Measurements from ENCODE around the gene NDUFS6. TPM values are rescaled to one million over a fixed set of nuclear protein-coding genes. Genes with fewer than 3 reads are reported as not detected.

The NDUFS6 gene
- total and polyA plus RNA-seq, 5 donors from 2014 or later = 21.6 to 98.7 (median 74.6) TPM

- H3K27ac ChIP-seq (ENCODE audit: insufficient read depth, low read length, poor library complexity, severe bottlenecking) = no peak overlapping the region
- Mint-ChIP-seq H3K9me3 (peaks cover 0 to 1% (median 0%) of the 10 kb centered on the region in 7 donors), H3K36me3 (peaks cover 44% of the 10 kb centered on the region), H3K27ac (peak overlapping the region; percentile 60 to 69 (median 64)), H3K4me3 (peak overlapping the region in 2 of 4 donors; percentile 58 to 93), H3K4me1 (peaks cover 19 to 62% (median 35%) of the 10 kb centered on the region in 4 donors), H3K27me3 (no peaks in the 10 kb centered on the region)
- no peak for DNase-seq
- no peak for ATAC-seq (ENCODE audit: low read depth in 2 of 2)
- H3K4me1 ChIP-seq (ENCODE audit: control insufficient read depth, insufficient read depth, low read length, poor library complexity, severe bottlenecking) = peaks cover 28% of the 10 kb centered on the region
- no peaks in the 10 kb centered on the region for H3K9me3 ChIP-seq (ENCODE audit: control insufficient read depth in 2 of 2, low read length in 2 of 2)
- no peaks in the 10 kb centered on the region for H3K27me3 ChIP-seq (ENCODE audit: control insufficient read depth, insufficient read depth, low read length)
- peaks cover 61% of the 10 kb centered on the region for H3K36me3 ChIP-seq (ENCODE audit: control insufficient read depth, insufficient read depth, low read length)
- H3K4me3 ChIP-seq (ENCODE audit: low read depth, low read length) = no peak overlapping the region
Measured at GRCh38 chr5:1804001-1804690, 2.9 kb downstream of the NDUFS6 start.

- peak overlapping the region in 1 of 4 donors; percentile 68 for H3K4me3 Mint-ChIP-seq
- no peaks in the 10 kb centered on the region for H3K9me3 ChIP-seq (ENCODE audit: control insufficient read depth in 2 of 2, low read length in 2 of 2)
- no peaks in the 10 kb centered on the region for H3K27me3 Mint-ChIP-seq
- H3K36me3 ChIP-seq (ENCODE audit: control insufficient read depth, insufficient read depth, low read length) = peaks cover 72% of the 10 kb centered on the region
- no peaks in the 10 kb centered on the region for H3K27me3 ChIP-seq (ENCODE audit: control insufficient read depth, insufficient read depth, low read length)
- no peak overlapping the region for H3K27ac ChIP-seq (ENCODE audit: insufficient read depth, low read length, poor library complexity, severe bottlenecking)
- peaks cover 0 to 1% (median 0%) of the 10 kb centered on the region in 7 donors for H3K9me3 Mint-ChIP-seq
- H3K4me1 ChIP-seq (ENCODE audit: control insufficient read depth, insufficient read depth, low read length, poor library complexity, severe bottlenecking) = peaks cover 23% of the 10 kb centered on the region
- no peak overlapping the region for H3K4me3 ChIP-seq (ENCODE audit: low read depth, low read length)
- peaks cover 44% of the 10 kb centered on the region for H3K36me3 Mint-ChIP-seq
- peaks cover 20 to 54% (median 33%) of the 10 kb centered on the region in 4 donors for H3K4me1 Mint-ChIP-seq
- DNase-seq (no peak), ATAC-seq (ENCODE audit: low read depth in 2 of 2) (no peak)
- no peak overlapping the region for H3K27ac Mint-ChIP-seq
Measured at GRCh38 chr5:1805326-1805725, 4.1 kb downstream of the NDUFS6 start.

DNA sequence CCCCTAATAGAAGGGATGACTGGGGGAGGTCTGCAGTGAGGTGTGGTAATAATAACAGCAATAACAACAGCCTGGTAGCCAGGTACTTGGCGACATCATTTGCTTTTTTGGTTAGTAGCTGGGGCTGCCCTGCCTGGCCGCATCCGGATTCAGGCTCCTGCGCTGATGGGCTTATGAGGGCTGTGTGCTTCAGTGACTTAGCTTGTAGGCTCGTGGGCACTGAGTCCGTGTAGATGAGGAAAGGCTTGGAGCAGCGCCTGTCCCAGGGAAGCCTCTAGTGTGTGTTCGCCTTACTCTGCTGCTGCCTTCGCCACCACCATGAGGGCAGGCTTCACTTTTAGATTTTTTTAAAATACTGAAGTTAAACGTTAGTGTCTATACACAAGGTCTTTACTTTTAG lies 4.5 kb downstream of the NDUFS6 start:
- no peak overlapping the region for H3K27ac ChIP-seq (ENCODE audit: insufficient read depth, low read length, poor library complexity, severe bottlenecking)
- H3K4me1 Mint-ChIP-seq = peaks cover 20 to 54% (median 33%) of the 10 kb centered on the region in 4 donors
- peaks cover 0 to 1% (median 0%) of the 10 kb centered on the region in 7 donors for H3K9me3 Mint-ChIP-seq
- no peak overlapping the region for H3K27ac Mint-ChIP-seq
- no peaks in the 10 kb centered on the region for H3K27me3 Mint-ChIP-seq
- H3K36me3 ChIP-seq (ENCODE audit: control insufficient read depth, insufficient read depth, low read length) = peaks cover 76% of the 10 kb centered on the region
- H3K4me1 ChIP-seq (ENCODE audit: control insufficient read depth, insufficient read depth, low read length, poor library complexity, severe bottlenecking) = peaks cover 18% of the 10 kb centered on the region
- H3K36me3 Mint-ChIP-seq = peaks cover 46% of the 10 kb centered on the region
- H3K4me3 Mint-ChIP-seq = peak overlapping the region in 1 of 4 donors; percentile 68
- no peaks in the 10 kb centered on the region for H3K9me3 ChIP-seq (ENCODE audit: control insufficient read depth in 2 of 2, low read length in 2 of 2)
- DNase-seq = no peak
- ATAC-seq (ENCODE audit: low read depth in 2 of 2) = no peak
- no peak overlapping the region for H3K4me3 ChIP-seq (ENCODE audit: low read depth, low read length)
- H3K27me3 ChIP-seq (ENCODE audit: control insufficient read depth, insufficient read depth, low read length) = no peaks in the 10 kb centered on the region

DNA sequence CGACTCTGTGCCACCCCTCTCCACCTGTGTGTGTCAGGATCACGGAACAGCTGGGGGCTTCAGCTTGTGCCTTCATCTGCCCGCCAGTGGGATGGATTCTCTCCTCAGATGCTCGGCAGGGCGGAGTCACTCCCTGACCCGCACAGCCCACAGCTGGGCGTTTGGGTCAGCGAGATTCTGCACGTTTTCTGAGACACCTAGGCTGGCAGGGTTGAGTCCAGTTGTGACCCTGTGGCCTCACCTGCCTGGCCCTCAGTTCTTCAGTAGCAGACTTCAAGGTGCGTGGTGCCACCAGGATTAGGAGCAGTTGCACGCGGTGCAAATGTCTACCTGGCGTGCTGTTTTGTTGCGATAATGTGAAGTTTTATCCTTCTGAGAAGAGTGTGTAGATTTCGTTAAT lies 5.0 kb downstream of the NDUFS6 start:
- H3K36me3 Mint-ChIP-seq = peaks cover 51% of the 10 kb centered on the region
- H3K27me3 ChIP-seq (ENCODE audit: control insufficient read depth, insufficient read depth, low read length) = no peaks in the 10 kb centered on the region
- peaks cover 0 to 1% (median 0%) of the 10 kb centered on the region in 7 donors for H3K9me3 Mint-ChIP-seq
- ATAC-seq (ENCODE audit: low read depth in 2 of 2) (no peak), DNase-seq (no peak)
- H3K4me1 ChIP-seq (ENCODE audit: control insufficient read depth, insufficient read depth, low read length, poor library complexity, severe bottlenecking) = peaks cover 14% of the 10 kb centered on the region
- H3K27ac ChIP-seq (ENCODE audit: insufficient read depth, low read length, poor library complexity, severe bottlenecking) = no peak overlapping the region
- H3K27me3 Mint-ChIP-seq = no peaks in the 10 kb centered on the region
- H3K27ac Mint-ChIP-seq = no peak overlapping the region
- peaks cover 79% of the 10 kb centered on the region for H3K36me3 ChIP-seq (ENCODE audit: control insufficient read depth, insufficient read depth, low read length)
- H3K4me3 ChIP-seq (ENCODE audit: low read depth, low read length) = no peak overlapping the region
- no peaks in the 10 kb centered on the region for H3K9me3 ChIP-seq (ENCODE audit: control insufficient read depth in 2 of 2, low read length in 2 of 2)
- peaks cover 23 to 54% (median 34%) of the 10 kb centered on the region in 4 donors for H3K4me1 Mint-ChIP-seq
- peak overlapping the region in 2 of 4 donors; percentile 25 to 80 for H3K4me3 Mint-ChIP-seq

GRCh38 chr5:1806974-1807373 lies 5.8 kb downstream of the NDUFS6 start:
- H3K4me1 Mint-ChIP-seq = peaks cover 22 to 52% (median 36%) of the 10 kb centered on the region in 4 donors
- no peak for ATAC-seq (ENCODE audit: low read depth in 2 of 2)
- H3K4me3 Mint-ChIP-seq = peak overlapping the region in 2 of 4 donors; percentile 25 to 80
- H3K27ac Mint-ChIP-seq = no peak overlapping the region
- Histone ChIP-seq H3K27ac (ENCODE audit: insufficient read depth, low read length, poor library complexity, severe bottlenecking) (no peak overlapping the region), H3K36me3 (ENCODE audit: control insufficient read depth, insufficient read depth, low read length) (peaks cover 87% of the 10 kb centered on the region), H3K4me3 (ENCODE audit: low read depth, low read length) (no peak overlapping the region), H3K9me3 (ENCODE audit: control insufficient read depth in 2 of 2, low read length in 2 of 2) (no peaks in the 10 kb centered on the region), H3K27me3 (ENCODE audit: control insufficient read depth, insufficient read depth, low read length) (no peaks in the 10 kb centered on the region), H3K4me1 (ENCODE audit: control insufficient read depth, insufficient read depth, low read length, poor library complexity, severe bottlenecking) (peaks cover 9% of the 10 kb centered on the region)
- no peak for DNase-seq
- peaks cover 0 to 1% (median 0%) of the 10 kb centered on the region in 7 donors for H3K9me3 Mint-ChIP-seq
- H3K36me3 Mint-ChIP-seq = peaks cover 58% of the 10 kb centered on the region
- no peaks in the 10 kb centered on the region for H3K27me3 Mint-ChIP-seq

DNA sequence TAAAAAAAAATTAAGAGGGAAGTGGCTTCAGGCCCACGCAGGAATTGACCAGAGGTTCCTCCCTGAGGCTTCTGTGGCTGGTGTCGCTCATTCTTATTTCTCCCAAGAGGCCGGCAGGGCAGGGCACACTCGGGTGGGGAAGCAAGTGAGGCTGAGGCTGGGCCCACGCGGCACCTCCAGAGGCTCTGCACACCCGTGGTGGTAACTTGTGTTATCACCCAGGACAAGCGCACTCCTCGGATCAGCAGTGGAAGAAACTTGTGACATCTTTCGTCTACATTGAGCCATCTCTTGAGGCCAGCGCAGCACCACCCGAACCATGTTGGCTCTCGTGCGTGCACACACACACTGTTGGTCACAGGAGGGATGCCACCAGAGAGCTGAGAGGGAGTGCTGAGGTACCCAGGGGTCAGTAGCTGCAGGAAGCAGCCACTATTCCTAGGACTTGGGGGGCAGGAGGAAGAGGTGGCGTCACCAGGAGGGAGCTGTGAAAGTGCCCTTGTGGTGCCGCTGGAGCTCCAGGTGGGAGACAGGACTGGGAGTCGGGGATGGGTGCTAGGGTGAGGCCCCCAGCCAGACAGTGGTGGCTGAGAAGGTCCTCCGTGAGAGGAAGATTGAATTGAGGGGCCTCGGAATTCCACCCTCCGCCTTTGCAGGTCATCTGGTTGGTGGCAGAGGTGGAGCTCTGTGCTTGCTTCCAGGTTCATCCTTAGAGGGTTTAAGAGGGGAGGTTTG lies 6.4 kb downstream of the NDUFS6 start:
- H3K4me3 ChIP-seq (ENCODE audit: low read depth, low read length) = no peak overlapping the region
- Mint-ChIP-seq H3K36me3 (peaks cover 64% of the 10 kb centered on the region), H3K27ac (no peak overlapping the region), H3K9me3 (peaks cover 0 to 1% (median 0%) of the 10 kb centered on the region in 7 donors), H3K4me3 (peak overlapping the region in 1 of 4 donors; percentile 73), H3K27me3 (no peaks in the 10 kb centered on the region), H3K4me1 (peaks cover 18 to 51% (median 35%) of the 10 kb centered on the region in 4 donors)
- DNase-seq (no peak), ATAC-seq (ENCODE audit: low read depth in 2 of 2) (no peak)
- H3K4me1 ChIP-seq (ENCODE audit: control insufficient read depth, insufficient read depth, low read length, poor library complexity, severe bottlenecking) = peaks cover 3% of the 10 kb centered on the region
- no peaks in the 10 kb centered on the region for H3K27me3 ChIP-seq (ENCODE audit: control insufficient read depth, insufficient read depth, low read length)
- H3K27ac ChIP-seq (ENCODE audit: insufficient read depth, low read length, poor library complexity, severe bottlenecking) = no peak overlapping the region
- H3K9me3 ChIP-seq (ENCODE audit: control insufficient read depth in 2 of 2, low read length in 2 of 2) = no peaks in the 10 kb centered on the region
- peaks cover 92% of the 10 kb centered on the region for H3K36me3 ChIP-seq (ENCODE audit: control insufficient read depth, insufficient read depth, low read length)

DNA sequence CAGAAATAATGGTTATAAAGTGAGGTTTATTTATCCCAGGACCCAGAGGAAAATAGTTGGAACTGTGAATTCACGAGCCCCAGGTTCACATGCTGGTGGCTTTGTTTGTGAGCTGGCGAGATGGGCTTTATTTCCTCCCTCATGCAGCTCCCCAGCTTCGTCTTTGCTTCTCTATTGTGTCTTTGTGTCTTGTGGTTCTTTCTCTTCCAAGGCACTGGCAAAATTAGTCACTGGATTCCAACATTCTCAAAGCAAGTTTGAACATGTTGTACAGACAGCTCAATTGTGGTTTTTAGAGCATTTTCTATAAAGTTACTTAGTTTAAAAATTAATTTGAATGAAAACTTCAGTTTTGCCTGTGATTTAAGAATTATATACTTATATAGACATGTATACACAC lies 7.2 kb downstream of the NDUFS6 start:
- ATAC-seq (ENCODE audit: low read depth in 2 of 2) = no peak
- DNase-seq = no peak
- no peaks in the 10 kb centered on the region for H3K9me3 ChIP-seq (ENCODE audit: control insufficient read depth in 2 of 2, low read length in 2 of 2)
- no peaks in the 10 kb centered on the region for H3K27me3 Mint-ChIP-seq
- H3K4me3 ChIP-seq (ENCODE audit: low read depth, low read length) = no peak overlapping the region
- peaks cover 94% of the 10 kb centered on the region for H3K36me3 ChIP-seq (ENCODE audit: control insufficient read depth, insufficient read depth, low read length)
- H3K27ac Mint-ChIP-seq = no peak overlapping the region
- peaks cover 60% of the 10 kb centered on the region for H3K36me3 Mint-ChIP-seq
- no peak overlapping the region for H3K27ac ChIP-seq (ENCODE audit: insufficient read depth, low read length, poor library complexity, severe bottlenecking)
- peaks cover 18 to 43% (median 29%) of the 10 kb centered on the region in 4 donors for H3K4me1 Mint-ChIP-seq
- no peaks in the 10 kb centered on the region for H3K27me3 ChIP-seq (ENCODE audit: control insufficient read depth, insufficient read depth, low read length)
- no peaks in the 10 kb centered on the region for H3K9me3 Mint-ChIP-seq
- no peaks in the 10 kb centered on the region for H3K4me1 ChIP-seq (ENCODE audit: control insufficient read depth, insufficient read depth, low read length, poor library complexity, severe bottlenecking)
- H3K4me3 Mint-ChIP-seq = peak overlapping the region in 1 of 4 donors; percentile 73
